Measurements from ENCODE around the gene PTPRF.

Gene PTPRF

DNA sequence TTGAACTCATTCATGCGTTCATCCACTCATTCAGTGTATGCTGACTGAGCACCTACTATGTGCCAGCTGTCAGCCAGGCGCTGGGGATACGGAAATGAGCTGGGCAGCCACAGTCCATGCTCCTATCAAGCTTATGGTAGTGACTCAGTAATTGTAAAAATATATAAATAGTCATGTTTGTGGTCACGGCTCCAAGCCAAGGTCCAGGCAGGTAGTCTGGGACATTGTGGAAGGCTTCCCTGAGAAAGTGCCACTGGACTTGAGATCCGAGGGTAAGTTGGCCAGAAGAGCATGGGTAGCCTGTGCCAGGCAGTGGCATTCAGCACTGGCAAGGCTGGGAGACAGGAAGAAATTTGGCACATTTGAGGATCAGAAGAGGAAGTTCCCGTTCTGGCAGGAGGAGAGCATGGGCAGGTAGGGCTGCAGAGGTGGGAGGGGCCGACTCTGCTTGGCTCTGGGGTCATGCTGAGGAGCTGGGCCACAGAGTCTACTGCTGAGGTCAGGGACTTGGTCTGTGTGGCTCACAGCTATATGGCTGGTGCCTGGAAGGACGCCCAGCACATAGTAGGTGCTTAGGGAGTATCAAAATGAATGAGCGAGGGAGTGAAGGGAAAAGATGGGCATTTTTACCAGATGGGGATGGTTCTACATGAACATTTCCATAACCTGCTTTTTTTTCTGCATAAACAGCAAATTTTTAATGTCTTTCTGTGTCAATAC is 6.9 kb downstream of the PTPRF start:
- Histone ChIP-seq H3K36me3 (replicated peaks; ENCODE audit: low read depth, low read length) (no peaks in the 10 kb centered on the region), H2AFZ (ENCODE audit: low read depth, low read length) (no peak overlapping the region), H3K79me2 (ENCODE audit: low read length) (no peaks in the 10 kb centered on the region), H3K27ac (ENCODE audit: low read length) (no peak overlapping the region), H3K27me3 (ENCODE audit: low read depth, low read length) (no peaks in the 10 kb centered on the region), H3K9ac (ENCODE audit: low read length) (no peak overlapping the region), H3K4me3 (ENCODE audit: low read length) (no peak overlapping the region), H3K4me1 (ENCODE audit: low read length) (no peaks in the 10 kb centered on the region), H3K9me3 (ENCODE audit: insufficient read depth, low read length) (no peaks in the 10 kb centered on the region), H4K20me1 (ENCODE audit: insufficient read depth, low read length) (no peaks in the 10 kb centered on the region), H3K4me2 (ENCODE audit: low read length) (no peak overlapping the region)
- TF ChIP-seq CTCF (IDR thresholded peaks at IDR 0.05; ENCODE audit: low read depth, low read length) (no peak), EZH2phosphoT487 (IDR thresholded peaks at IDR 0.05; ENCODE audit: low read depth) (no peak)

GRCh38 chr1:43538143-43538487 is 7.4 kb downstream of the PTPRF start:
- H3K9me3 ChIP-seq (ENCODE audit: insufficient read depth, low read length): no peaks in the 10 kb centered on the region
- no peaks in the 10 kb centered on the region for H3K36me3 ChIP-seq (replicated peaks; ENCODE audit: low read depth, low read length)
- H3K4me3 ChIP-seq (ENCODE audit: low read length): no peak overlapping the region
- no peaks in the 10 kb centered on the region for H3K4me1 ChIP-seq (ENCODE audit: low read length)
- TF ChIP-seq EZH2phosphoT487 (IDR thresholded peaks at IDR 0.05; ENCODE audit: low read depth) (no peak), CTCF (IDR thresholded peaks at IDR 0.05; ENCODE audit: low read depth, low read length) (no peak)
- H2AFZ ChIP-seq (ENCODE audit: low read depth, low read length): no peak overlapping the region
- no peaks in the 10 kb centered on the region for H4K20me1 ChIP-seq (ENCODE audit: insufficient read depth, low read length)
- H3K9ac ChIP-seq (ENCODE audit: low read length): no peak overlapping the region
- H3K27ac ChIP-seq (ENCODE audit: low read length): no peak overlapping the region
- no peaks in the 10 kb centered on the region for H3K79me2 ChIP-seq (ENCODE audit: low read length)
- no peaks in the 10 kb centered on the region for H3K27me3 ChIP-seq (ENCODE audit: low read depth, low read length)
- no peak overlapping the region for H3K4me2 ChIP-seq (ENCODE audit: low read length)

DNA sequence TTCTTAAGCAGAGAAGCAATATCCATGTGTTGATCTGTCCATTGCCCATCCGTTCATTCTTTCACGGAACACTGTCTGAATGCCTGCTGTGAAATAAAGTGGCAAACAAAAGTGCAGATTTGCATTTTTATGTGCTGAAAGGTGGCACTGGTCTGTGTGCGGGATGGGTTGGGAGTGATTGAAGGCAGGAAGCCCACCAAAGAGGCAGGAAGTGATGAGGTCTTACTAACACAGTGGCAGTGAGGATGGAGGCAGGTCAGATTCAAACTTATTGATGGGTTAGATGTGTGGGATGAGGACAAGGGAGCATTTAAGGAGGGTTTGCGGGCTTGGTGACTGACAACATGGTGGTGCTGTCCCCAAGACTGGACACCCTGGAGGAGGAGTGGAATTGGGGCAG is 8.3 kb downstream of the PTPRF start:
- Histone ChIP-seq H3K27ac (ENCODE audit: low read length) (no peak overlapping the region), H3K9ac (ENCODE audit: low read length) (no peak overlapping the region), H3K4me3 (ENCODE audit: low read length) (no peak overlapping the region), H3K4me2 (ENCODE audit: low read length) (no peak overlapping the region), H3K36me3 (replicated peaks; ENCODE audit: low read depth, low read length) (no peaks in the 10 kb centered on the region), H3K9me3 (ENCODE audit: insufficient read depth, low read length) (no peaks in the 10 kb centered on the region), H3K4me1 (ENCODE audit: low read length) (no peaks in the 10 kb centered on the region), H4K20me1 (ENCODE audit: insufficient read depth, low read length) (no peaks in the 10 kb centered on the region), H3K79me2 (ENCODE audit: low read length) (no peaks in the 10 kb centered on the region), H3K27me3 (ENCODE audit: low read depth, low read length) (no peaks in the 10 kb centered on the region), H2AFZ (ENCODE audit: low read depth, low read length) (no peak overlapping the region)
- TF ChIP-seq CTCF (IDR thresholded peaks at IDR 0.05; ENCODE audit: low read depth, low read length) (no peak), EZH2phosphoT487 (IDR thresholded peaks at IDR 0.05; ENCODE audit: low read depth) (no peak)

DNA sequence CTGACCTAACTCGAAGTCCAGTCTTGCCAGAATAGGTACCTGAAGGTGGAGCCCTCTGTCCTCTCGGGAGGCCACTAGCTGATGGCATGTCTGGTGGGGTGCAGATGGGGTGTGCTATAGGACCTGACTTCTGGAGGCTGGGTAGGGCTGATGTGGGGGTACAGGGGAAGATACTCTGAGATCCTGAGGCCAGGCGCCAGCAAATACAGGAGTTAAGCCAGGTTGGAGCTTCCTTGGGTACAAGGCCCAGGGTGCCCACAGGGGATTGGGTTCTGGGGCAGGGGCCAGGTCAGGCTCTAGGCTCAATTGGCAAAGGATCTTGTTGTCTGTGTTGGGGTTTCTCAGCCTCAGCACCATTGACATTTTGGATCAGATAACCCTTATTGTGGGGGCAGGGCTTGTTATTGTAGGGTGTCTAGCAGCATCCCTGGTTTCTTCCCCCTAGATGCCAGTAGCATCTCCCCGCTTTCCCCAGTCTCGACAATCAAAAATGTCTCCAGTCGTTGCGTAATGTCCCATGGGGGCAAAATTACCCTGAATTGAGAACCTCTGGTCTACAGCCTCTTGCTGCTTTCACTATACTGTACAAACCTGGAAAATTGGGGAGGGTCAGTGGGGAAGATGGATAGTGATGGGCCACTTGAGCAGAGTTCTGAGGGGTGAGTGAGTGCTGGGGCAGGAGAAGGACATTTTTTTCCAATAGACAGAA is 9.2 kb downstream of the PTPRF start:
- Histone ChIP-seq H4K20me1 (ENCODE audit: insufficient read depth, low read length) (no peaks in the 10 kb centered on the region), H3K79me2 (ENCODE audit: low read length) (no peaks in the 10 kb centered on the region), H3K9me3 (ENCODE audit: insufficient read depth, low read length) (no peaks in the 10 kb centered on the region), H2AFZ (ENCODE audit: low read depth, low read length) (no peak overlapping the region), H3K9ac (ENCODE audit: low read length) (no peak overlapping the region), H3K36me3 (replicated peaks; ENCODE audit: low read depth, low read length) (no peaks in the 10 kb centered on the region), H3K27me3 (ENCODE audit: low read depth, low read length) (no peaks in the 10 kb centered on the region), H3K4me2 (ENCODE audit: low read length) (no peak overlapping the region), H3K4me3 (ENCODE audit: low read length) (no peak overlapping the region), H3K27ac (ENCODE audit: low read length) (no peak overlapping the region), H3K4me1 (ENCODE audit: low read length) (no peaks in the 10 kb centered on the region)
- TF ChIP-seq EZH2phosphoT487 (IDR thresholded peaks at IDR 0.05; ENCODE audit: low read depth): no peak
- TF ChIP-seq CTCF (IDR thresholded peaks at IDR 0.05; ENCODE audit: low read depth, low read length): no peak

Measured in OCI-LY3 (cell line).